ENCODE data around the gene SRRM1.

DNA sequence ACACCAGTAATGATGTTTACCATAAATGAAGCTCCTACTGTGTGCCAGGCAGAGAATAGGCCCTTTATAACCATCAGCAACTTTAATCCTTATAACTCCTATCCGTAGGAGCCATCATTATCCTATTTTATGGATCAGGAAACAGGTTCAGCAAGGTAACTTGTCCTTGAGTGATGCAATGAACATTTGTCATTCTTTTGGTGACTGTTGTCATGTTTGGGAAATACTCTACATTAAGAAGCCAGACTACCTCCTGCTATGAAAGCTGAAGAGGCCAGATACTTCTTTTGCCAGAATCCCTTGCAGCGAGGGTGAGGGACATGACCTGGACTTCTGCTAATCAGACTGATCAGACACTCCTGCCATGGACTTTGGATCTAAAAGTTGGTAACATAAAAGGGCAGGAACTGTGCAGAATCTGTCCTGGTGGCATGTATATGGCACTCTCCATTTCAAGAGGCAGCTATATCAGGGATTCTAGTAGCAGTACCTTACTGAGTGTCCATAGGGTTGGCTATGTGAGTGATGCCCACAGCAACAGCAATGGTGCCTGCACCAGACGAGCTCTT lies 33.1 kb upstream of the SRRM1 start:
- TF ChIP-seq, protein P1, sequence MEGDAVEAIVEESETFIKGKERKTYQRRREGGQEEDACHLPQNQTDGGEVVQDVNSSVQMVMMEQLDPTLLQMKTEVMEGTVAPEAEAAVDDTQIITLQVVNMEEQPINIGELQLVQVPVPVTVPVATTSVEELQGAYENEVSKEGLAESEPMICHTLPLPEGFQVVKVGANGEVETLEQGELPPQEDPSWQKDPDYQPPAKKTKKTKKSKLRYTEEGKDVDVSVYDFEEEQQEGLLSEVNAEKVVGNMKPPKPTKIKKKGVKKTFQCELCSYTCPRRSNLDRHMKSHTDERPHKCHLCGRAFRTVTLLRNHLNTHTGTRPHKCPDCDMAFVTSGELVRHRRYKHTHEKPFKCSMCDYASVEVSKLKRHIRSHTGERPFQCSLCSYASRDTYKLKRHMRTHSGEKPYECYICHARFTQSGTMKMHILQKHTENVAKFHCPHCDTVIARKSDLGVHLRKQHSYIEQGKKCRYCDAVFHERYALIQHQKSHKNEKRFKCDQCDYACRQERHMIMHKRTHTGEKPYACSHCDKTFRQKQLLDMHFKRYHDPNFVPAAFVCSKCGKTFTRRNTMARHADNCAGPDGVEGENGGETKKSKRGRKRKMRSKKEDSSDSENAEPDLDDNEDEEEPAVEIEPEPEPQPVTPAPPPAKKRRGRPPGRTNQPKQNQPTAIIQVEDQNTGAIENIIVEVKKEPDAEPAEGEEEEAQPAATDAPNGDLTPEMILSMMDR (IDR thresholded peaks at IDR 0.05), result no peak
- TF ChIP-seq EP300 (IDR thresholded peaks at IDR 0.05) (no peak), POLR2A (IDR thresholded peaks at IDR 0.05) (no peak)

Data from sigmoid colon (tissue), 4 donors.